ENCODE results near the gene AVPR1A. TPM values are rescaled to one million over a fixed set of nuclear protein-coding genes. Genes with fewer than 3 reads are reported as not detected.
"Not testable (repeated sequence)": the region's sequence is repeated elsewhere in the genome, so short reads cannot be mapped to it uniquely, and the experiment has no call there.

Gene AVPR1A
- total RNA-seq: 1 to 10 TPM in 1 of 3 donors, under 1 TPM in 2; 0.32 to 1.1 (median 0.63) TPM
- long read RNA-seq, donor 1: 0 reads
- long read RNA-seq, donor 2, full-length matches to known transcripts: 1 of 2 reads
- long read RNA-seq, donor 2, partial matches to known transcripts: 0 of 2 reads
- long read RNA-seq, donor 2, other reads (novel, unspliced or antisense): 1 of 2 reads

DNA sequence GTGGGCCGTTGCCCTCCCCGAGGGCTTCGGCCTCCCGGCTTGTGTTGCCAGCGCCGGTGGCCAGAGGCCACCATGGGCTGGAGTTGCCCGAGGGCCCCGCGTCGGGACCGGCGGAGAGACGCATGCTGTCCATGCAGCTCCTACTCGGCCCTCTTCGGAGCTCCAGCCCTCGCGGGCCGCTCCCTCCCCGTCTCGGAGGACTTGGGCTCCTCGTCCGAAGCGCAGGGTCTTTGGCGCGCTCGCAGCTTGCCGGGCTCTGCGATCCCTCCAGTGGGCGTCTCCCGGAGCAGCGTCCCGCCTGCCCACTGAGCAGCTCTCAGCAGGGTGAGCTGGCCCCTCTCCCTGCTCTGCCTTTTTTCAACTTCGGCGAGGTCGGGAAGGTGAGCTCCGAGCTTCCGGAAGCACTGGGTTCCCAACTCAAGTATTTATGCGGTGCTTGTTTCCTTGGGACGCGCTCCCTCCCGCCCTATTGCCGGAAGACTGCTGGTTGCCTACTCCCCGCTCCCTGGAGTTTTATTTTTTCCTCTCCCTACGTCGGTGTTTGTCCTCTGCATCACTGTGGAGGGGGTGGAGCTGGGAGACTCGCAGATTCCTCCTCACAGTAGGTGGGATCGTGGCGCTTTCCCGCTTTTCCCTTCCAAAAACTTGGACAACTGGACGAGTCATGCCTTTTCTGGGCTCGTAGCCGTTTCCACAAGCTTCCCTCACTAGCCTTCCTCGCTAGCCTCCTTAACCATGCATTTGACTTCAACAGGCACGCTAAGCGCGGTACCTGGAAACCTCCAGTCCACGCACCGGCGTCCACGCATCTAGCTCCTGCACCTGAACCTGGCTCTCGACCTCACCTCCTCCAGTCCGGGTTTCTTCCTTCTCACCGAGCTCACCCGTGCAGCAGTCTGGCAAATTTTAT, at the start of gene AVPR1A:
TSS of gene AVPR1A (minus strand) at position 489 of the 910 bp plus-strand sequence. CDS start at position 124, 365 bp downstream.
- no peak for ATAC-seq

DNA sequence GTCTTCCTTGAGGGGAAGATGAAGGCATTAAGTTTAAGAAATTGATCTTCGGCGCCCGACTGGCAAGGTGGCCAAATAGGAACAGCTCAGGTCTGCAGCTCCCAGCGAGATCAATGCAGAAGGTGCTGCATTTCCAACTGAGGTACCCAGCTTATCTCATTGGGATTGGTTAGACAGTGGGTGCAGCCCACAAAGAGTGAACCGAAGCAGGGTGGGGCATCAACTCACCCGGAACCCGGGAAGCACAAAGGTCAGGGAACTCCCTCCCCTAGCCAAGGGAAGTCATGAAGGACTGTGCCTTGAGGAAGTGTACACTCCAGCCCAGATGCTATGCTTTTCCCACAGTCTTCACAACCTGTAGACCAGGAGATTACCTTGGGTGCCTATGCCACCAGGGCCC, 45.2 kb upstream of the AVPR1A start:
- H3K36me3 ChIP-seq (ENCODE audit: low read depth): no peaks in the 10 kb centered on the region
- H3K4me3 ChIP-seq: no peak overlapping the region
- intact Hi-C loops (cut with DNase I, micrococcal nuclease): no loop called here
- no peaks in the 10 kb centered on the region for H3K4me1 ChIP-seq (ENCODE audit: low read depth)
- TF ChIP-seq, protein P1, sequence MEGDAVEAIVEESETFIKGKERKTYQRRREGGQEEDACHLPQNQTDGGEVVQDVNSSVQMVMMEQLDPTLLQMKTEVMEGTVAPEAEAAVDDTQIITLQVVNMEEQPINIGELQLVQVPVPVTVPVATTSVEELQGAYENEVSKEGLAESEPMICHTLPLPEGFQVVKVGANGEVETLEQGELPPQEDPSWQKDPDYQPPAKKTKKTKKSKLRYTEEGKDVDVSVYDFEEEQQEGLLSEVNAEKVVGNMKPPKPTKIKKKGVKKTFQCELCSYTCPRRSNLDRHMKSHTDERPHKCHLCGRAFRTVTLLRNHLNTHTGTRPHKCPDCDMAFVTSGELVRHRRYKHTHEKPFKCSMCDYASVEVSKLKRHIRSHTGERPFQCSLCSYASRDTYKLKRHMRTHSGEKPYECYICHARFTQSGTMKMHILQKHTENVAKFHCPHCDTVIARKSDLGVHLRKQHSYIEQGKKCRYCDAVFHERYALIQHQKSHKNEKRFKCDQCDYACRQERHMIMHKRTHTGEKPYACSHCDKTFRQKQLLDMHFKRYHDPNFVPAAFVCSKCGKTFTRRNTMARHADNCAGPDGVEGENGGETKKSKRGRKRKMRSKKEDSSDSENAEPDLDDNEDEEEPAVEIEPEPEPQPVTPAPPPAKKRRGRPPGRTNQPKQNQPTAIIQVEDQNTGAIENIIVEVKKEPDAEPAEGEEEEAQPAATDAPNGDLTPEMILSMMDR (IDR thresholded peaks at IDR 0.05): no peak
- DNase-seq (no peak), ATAC-seq (no peak)
- no peaks in the 10 kb centered on the region for H3K9me3 ChIP-seq

More for the DNA sequence above, at the start of gene AVPR1A:
- Histone ChIP-seq H3K4me3 (no peak within 1 kb of the TSS), H3K36me3 (ENCODE audit: low read depth) (no peaks in the 10 kb centered on the region), H3K4me1 (ENCODE audit: low read depth) (no peaks in the 10 kb centered on the region), H3K9me3 (no peaks in the 10 kb centered on the region)
- DNase-seq: peak; percentile 4 to 31 (median 27)
- TF ChIP-seq, protein P1 (IDR thresholded peaks at IDR 0.05): no peak
- intact Hi-C loops (cut with DNase I, micrococcal nuclease): no loop called here

DNA sequence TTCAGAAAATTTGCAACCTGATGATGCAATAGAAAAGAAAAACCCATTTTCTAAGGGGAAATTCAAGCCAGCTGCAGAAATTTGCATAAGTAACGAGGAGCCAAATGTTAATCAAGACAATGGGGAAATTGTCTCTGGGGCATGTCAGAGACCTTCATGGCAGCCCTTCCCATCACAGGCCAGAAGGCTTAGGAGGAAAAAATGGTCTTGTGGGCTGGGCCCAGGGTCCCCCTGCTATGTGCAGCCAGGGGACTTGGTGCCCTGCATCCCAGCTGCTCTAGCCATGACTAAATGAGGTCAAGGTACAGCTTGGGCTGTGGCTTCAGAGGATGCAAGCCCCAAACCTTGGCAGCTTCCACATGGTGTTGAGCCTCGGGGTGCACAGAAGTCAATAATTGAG, 28.2 kb upstream of the AVPR1A start:
- Histone ChIP-seq H3K4me3 (no peak overlapping the region), H3K36me3 (ENCODE audit: low read depth) (no peaks in the 10 kb centered on the region), H3K9me3 (peaks cover 19% of the 10 kb centered on the region), H3K4me1 (ENCODE audit: low read depth) (no peaks in the 10 kb centered on the region)
- TF ChIP-seq, protein P1 (IDR thresholded peaks at IDR 0.05): no peak
- intact Hi-C loops (cut with DNase I, micrococcal nuclease): no loop called here
- ATAC-seq (no peak), DNase-seq (no peak)

DNA sequence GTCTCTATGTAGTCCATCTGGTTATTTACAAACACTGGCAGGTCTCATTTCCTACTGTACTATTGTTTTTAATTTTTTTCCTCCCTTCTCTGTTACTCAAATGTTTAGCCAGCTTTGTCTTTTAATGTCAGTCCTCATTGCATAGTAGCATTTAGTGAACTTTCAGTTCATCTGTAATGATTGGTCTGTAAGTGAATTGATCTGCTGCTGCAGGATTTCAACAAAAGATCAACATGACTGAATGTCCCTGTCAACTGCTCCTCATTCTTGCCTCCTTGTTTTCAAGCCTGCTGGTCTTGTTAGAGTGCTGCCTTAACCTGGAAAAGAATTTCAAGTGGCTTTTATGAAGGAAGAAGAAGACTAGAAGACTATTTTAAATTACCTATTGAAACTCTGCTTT, 19.3 kb upstream of the AVPR1A start:
- Histone ChIP-seq H3K9me3 (no peaks in the 10 kb centered on the region), H3K36me3 (ENCODE audit: low read depth) (no peaks in the 10 kb centered on the region), H3K4me3 (no peak overlapping the region), H3K4me1 (ENCODE audit: low read depth) (no peaks in the 10 kb centered on the region)
- intact Hi-C loops (cut with DNase I, micrococcal nuclease): no loop called here
- DNase-seq (no peak), ATAC-seq (no peak)
- TF ChIP-seq, protein P1 (IDR thresholded peaks at IDR 0.05): no peak

DNA sequence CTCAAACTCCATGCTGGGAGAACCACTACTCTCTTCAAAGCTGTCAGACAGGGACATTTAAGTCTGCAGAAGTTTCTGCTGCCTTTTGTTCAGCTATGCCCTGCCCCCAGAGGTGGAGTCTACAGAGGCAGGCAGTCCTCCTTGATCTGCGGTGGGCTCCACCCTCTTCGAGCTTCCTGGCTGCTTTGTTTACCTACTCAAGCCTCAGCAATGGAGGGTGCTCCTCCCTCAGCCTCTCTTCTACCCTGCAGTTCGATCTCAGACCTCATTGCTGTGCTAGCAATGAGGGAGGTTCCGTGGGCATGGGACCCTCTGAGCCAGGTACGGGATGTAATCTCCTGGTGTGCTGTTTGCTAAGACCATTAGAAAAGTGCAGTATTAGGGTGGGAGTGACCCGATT, 16.7 kb upstream of the AVPR1A start:
- intact Hi-C loops (cut with DNase I, micrococcal nuclease); ATAC-seq; H3K9me3 ChIP-seq; H3K4me3 ChIP-seq; H3K4me1 ChIP-seq (ENCODE audit: low read depth); DNase-seq; H3K36me3 ChIP-seq (ENCODE audit: low read depth): not testable (repeated sequence)

DNA sequence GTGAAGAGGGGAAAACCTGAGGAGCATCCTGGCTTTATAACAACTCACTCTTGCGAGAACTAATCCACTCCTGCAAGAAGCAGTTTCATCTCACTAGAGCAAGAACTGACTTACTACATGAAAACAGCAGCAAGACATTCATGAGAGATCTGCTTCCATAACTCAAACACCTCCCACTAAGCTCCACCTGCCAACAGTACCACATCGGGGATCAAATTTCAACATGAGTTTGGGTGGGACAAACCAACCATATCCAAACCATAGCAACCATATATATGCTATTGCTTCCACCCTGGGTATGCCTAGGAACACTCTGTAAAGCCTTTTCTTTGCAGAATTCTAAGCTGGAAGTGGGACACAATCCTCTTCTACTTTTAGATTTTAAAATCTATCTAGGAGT, 13.9 kb upstream of the AVPR1A start:
- no peaks in the 10 kb centered on the region for H3K36me3 ChIP-seq (ENCODE audit: low read depth)
- intact Hi-C loops (cut with DNase I, micrococcal nuclease): no loop called here
- H3K4me1 ChIP-seq (ENCODE audit: low read depth): no peaks in the 10 kb centered on the region
- TF ChIP-seq, protein P1 (IDR thresholded peaks at IDR 0.05): no peak
- DNase-seq: no peak
- H3K9me3 ChIP-seq: no peaks in the 10 kb centered on the region
- no peak overlapping the region for H3K4me3 ChIP-seq
- ATAC-seq: no peak
